ENCODE data around the gene HBZ. TPM values are rescaled to one million over a fixed set of nuclear protein-coding genes. Genes with fewer than 3 reads are reported as not detected.
A peak's percentile ranks its signal among the peaks of the same experiment; 100 is the strongest.

HBZ gene
- total and polyA plus RNA-seq, 9 of the 15 experiments (the other 6 are each of a cell fraction or from before 2014, with no cell fraction given) = 58.0 to 610 (median 113) TPM

- TF ChIP-seq GTF3C2 (IDR thresholded peaks at IDR 0.05; ENCODE audit: borderline replicate concordance, extremely low read depth, insufficient read length) (no peak), FOXK2 (conservative IDR thresholded peaks at IDR 0.05 in 1 of 2, IDR thresholded peaks at IDR 0.05 in 1 of 2; ENCODE audit: low read depth in 2 of 2) (peak; percentile 14 to 38; a peak in 1 of 4 replicates), CTCF (IDR thresholded peaks at IDR 0.05 in 2 of 3, conservative IDR thresholded peaks at IDR 0.05 in 1 of 3; ENCODE audit: insufficient read depth in 2 of 3, low read depth in 1 of 3, low read length in 3 of 3) (peak; percentile 86 to 94 (median 88)), ZBTB17 (CRISPR knock-in tag; IDR thresholded peaks at IDR 0.05) (no peak), ZNF780A (CRISPR knock-in tag; IDR thresholded peaks at IDR 0.05) (no peak), RNF2 (IDR thresholded peaks at IDR 0.05) (no peak), USF2 (CRISPR knock-in tag; IDR thresholded peaks at IDR 0.05) (peak; percentile 41), MBD2 (IDR thresholded peaks at IDR 0.05; ENCODE audit: borderline replicate concordance, low read depth) (no peak), GATAD2B (IDR thresholded peaks at IDR 0.05; ENCODE audit: borderline replicate concordance) (no peak), ZNF165 (CRISPR knock-in tag; IDR thresholded peaks at IDR 0.05; ENCODE audit: borderline replicate concordance) (no peak), GTF2A2 (tag; IDR thresholded peaks at IDR 0.05) (no peak), CREB3L1 (IDR thresholded peaks at IDR 0.05; ENCODE audit: borderline replicate concordance, low read depth) (no peak), SMARCA5 (IDR thresholded peaks at IDR 0.05) (no peak), NFE2L1 (tag; IDR thresholded peaks at IDR 0.05; ENCODE audit: borderline replicate concordance, low read depth) (no peak)
- TF ChIP-seq, protein P1, sequence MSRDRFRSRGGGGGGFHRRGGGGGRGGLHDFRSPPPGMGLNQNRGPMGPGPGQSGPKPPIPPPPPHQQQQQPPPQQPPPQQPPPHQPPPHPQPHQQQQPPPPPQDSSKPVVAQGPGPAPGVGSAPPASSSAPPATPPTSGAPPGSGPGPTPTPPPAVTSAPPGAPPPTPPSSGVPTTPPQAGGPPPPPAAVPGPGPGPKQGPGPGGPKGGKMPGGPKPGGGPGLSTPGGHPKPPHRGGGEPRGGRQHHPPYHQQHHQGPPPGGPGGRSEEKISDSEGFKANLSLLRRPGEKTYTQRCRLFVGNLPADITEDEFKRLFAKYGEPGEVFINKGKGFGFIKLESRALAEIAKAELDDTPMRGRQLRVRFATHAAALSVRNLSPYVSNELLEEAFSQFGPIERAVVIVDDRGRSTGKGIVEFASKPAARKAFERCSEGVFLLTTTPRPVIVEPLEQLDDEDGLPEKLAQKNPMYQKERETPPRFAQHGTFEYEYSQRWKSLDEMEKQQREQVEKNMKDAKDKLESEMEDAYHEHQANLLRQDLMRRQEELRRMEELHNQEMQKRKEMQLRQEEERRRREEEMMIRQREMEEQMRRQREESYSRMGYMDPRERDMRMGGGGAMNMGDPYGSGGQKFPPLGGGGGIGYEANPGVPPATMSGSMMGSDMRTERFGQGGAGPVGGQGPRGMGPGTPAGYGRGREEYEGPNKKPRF (IDR thresholded peaks at IDR 0.05; ENCODE audit: low read depth, low read length) = no peak
- TF ChIP-seq, protein P2, sequence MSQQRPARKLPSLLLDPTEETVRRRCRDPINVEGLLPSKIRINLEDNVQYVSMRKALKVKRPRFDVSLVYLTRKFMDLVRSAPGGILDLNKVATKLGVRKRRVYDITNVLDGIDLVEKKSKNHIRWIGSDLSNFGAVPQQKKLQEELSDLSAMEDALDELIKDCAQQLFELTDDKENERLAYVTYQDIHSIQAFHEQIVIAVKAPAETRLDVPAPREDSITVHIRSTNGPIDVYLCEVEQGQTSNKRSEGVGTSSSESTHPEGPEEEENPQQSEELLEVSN (IDR thresholded peaks at IDR 0.05; ENCODE audit: borderline replicate concordance in 1 of 2, extremely low read depth in 1 of 2, insufficient read depth in 1 of 2, insufficient read length in 1 of 2, low read depth in 1 of 2, low read length in 1 of 2, poor library complexity in 1 of 2, severe bottlenecking in 1 of 2) = no peak
Measured at GRCh38 chr16:106623-107324, 45.7 kb upstream of the HBZ start (continued).
